ENCODE measurements around the gene CAMK2D.

GRCh38 chr4:113699772-113700171 lies 61.8 kb downstream of the CAMK2D start:
- TF ChIP-seq, protein P1, sequence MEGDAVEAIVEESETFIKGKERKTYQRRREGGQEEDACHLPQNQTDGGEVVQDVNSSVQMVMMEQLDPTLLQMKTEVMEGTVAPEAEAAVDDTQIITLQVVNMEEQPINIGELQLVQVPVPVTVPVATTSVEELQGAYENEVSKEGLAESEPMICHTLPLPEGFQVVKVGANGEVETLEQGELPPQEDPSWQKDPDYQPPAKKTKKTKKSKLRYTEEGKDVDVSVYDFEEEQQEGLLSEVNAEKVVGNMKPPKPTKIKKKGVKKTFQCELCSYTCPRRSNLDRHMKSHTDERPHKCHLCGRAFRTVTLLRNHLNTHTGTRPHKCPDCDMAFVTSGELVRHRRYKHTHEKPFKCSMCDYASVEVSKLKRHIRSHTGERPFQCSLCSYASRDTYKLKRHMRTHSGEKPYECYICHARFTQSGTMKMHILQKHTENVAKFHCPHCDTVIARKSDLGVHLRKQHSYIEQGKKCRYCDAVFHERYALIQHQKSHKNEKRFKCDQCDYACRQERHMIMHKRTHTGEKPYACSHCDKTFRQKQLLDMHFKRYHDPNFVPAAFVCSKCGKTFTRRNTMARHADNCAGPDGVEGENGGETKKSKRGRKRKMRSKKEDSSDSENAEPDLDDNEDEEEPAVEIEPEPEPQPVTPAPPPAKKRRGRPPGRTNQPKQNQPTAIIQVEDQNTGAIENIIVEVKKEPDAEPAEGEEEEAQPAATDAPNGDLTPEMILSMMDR (IDR thresholded peaks at IDR 0.05): no peak
- TF ChIP-seq POLR2AphosphoS5 (IDR thresholded peaks at IDR 0.05): no peak
- no peak for TF ChIP-seq POLR2A (IDR thresholded peaks at IDR 0.05)
- TF ChIP-seq EP300 (IDR thresholded peaks at IDR 0.05): no peak

Data from stomach (tissue), 4 donors.